SU-DHL-6 (cell line): ENCODE results near the gene LCN9.
"Not testable (repeated sequence)": the region's sequence is repeated elsewhere in the genome, so short reads cannot be mapped to it uniquely, and the experiment has no call there.

Source experiments
- H2AFZ ChIP-seq: fragments of 200-600 bp; sonication (generic); 2 replicates; pipeline ENCODE4 v1.6.1; 2014; ENCODE audit warnings: low read depth, mild to moderate bottlenecking, moderate library complexity, mixed read lengths, antibody characterized with exemption, low read length; ENCODE audit not compliant: severe bottlenecking
- H3F3A ChIP-seq: fragments of 200-600 bp; shearing (Covaris generic); 2 replicates; pipeline ENCODE4 v1.6.0; 2016; ENCODE audit warnings: antibody characterized with exemption, mild to moderate bottlenecking; ENCODE audit not compliant: insufficient read depth
- H3K27ac ChIP-seq: fragments of 200-600 bp; sonication (generic); 2 replicates; pipeline ENCODE4 v1.5.1; 2016; ENCODE audit warnings: low read depth, mild to moderate bottlenecking, low read length, moderate library complexity, mixed read lengths
- H3K27me3 ChIP-seq: fragments of 200-600 bp; sonication (generic), shearing (Covaris generic); 2 replicates; pipeline ENCODE4 v1.6.0; 2014; ENCODE audit warnings: mild to moderate bottlenecking, low read length
- H3K36me3 ChIP-seq: fragments of 200-600 bp; sonication (generic); 2 replicates; pipeline ENCODE4 v1.6.1; 2014; ENCODE audit warnings: mild to moderate bottlenecking, low read length, mixed read lengths
- H3K4me2 ChIP-seq: fragments of 300-600, 200-600 bp; shearing (Covaris generic), sonication (generic); 2 replicates; pipeline ENCODE4 v1.6.0; 2014; ENCODE audit warnings: low read length, low read depth, mild to moderate bottlenecking; ENCODE audit not compliant: poor library complexity, severe bottlenecking
- H3K4me3 ChIP-seq: fragments of 200-600 bp; sonication (generic); 2 replicates; pipeline ENCODE4 v1.5.1; 2014; ENCODE audit warnings: antibody characterized with exemption, low read length, mild to moderate bottlenecking, mixed read lengths; ENCODE audit not compliant: insufficient read depth, poor library complexity, severe bottlenecking
- H3K79me2 ChIP-seq: fragments of 200-600 bp; sonication (generic); 2 replicates; pipeline ENCODE4 v1.6.1; 2014; ENCODE audit warnings: mild to moderate bottlenecking, low read length, moderate library complexity; ENCODE audit not compliant: insufficient read depth
- H3K9ac ChIP-seq: fragments of 200-600 bp; sonication (generic); 2 replicates; pipeline ENCODE4 v1.7.0; 2014; ENCODE audit warnings: mild to moderate bottlenecking, low read length
- H3K9me2 ChIP-seq: fragments of 200-600 bp; sonication (generic); replicated peaks from 2 replicates; pipeline ENCODE4 v1.6.1; 2014; ENCODE audit warnings: low read length; ENCODE audit not compliant: insufficient read depth
- H3K9me3 ChIP-seq: fragments of 200-600 bp; sonication (generic); 2 replicates; pipeline ENCODE4 v1.6.1; 2014; ENCODE audit warnings: low read length, mixed read lengths; ENCODE audit not compliant: insufficient read depth
- H4K20me1 ChIP-seq: fragments of 200-600 bp; sonication (generic); 2 replicates; pipeline ENCODE4 v1.6.1; 2014; ENCODE audit warnings: low read depth, mild to moderate bottlenecking, antibody characterized with exemption, low read length, moderate library complexity, mixed read lengths
- CTCF ChIP-seq: fragments of 200-600 bp; sonication (generic); IDR thresholded peaks from one replicate; pipeline ENCODE4 v1.5.1; 2017; ENCODE audit warnings: antibody characterized with exemption, mild to moderate bottlenecking, low read length, moderate library complexity; ENCODE audit not compliant: insufficient read depth, poor library complexity, severe bottlenecking
- EZH2phosphoT487 ChIP-seq: fragments of 200-600 bp; sonication (generic), shearing (Covaris generic); conservative IDR thresholded peaks from 2 replicates; pipeline ENCODE4 v1.6.1; 2018; ENCODE audit warnings: mild to moderate bottlenecking, antibody characterized with exemption, low read length, moderate library complexity, mixed read lengths

The LCN9 gene

GRCh38 chr9:135669616-135670285, 6.6 kb downstream of the LCN9 start:
- H3K4me2 ChIP-seq = no peak overlapping the region
- H3K9me2 ChIP-seq = no peaks in the 10 kb centered on the region
- no peaks in the 10 kb centered on the region for H3K36me3 ChIP-seq
- no peaks in the 10 kb centered on the region for H4K20me1 ChIP-seq
- H3K27ac ChIP-seq = no peak overlapping the region
- TF ChIP-seq EZH2phosphoT487 (no peak), CTCF (no peak)
- H2AFZ ChIP-seq = no peak overlapping the region
- H3K9me3 ChIP-seq = no peaks in the 10 kb centered on the region
- no peaks in the 10 kb centered on the region for H3K79me2 ChIP-seq
- H3K4me3 ChIP-seq = no peak overlapping the region
- H3K9ac ChIP-seq = no peak overlapping the region
- H3K27me3 ChIP-seq = no peaks in the 10 kb centered on the region
- H3F3A ChIP-seq = no peaks in the 10 kb centered on the region

GRCh38 chr9:135670721-135671590, 7.8 kb downstream of the LCN9 start:
- no peak overlapping the region for H3K9ac ChIP-seq
- no peaks in the 10 kb centered on the region for H4K20me1 ChIP-seq
- no peaks in the 10 kb centered on the region for H3K9me3 ChIP-seq
- H2AFZ ChIP-seq = no peak overlapping the region
- H3K9me2 ChIP-seq = no peaks in the 10 kb centered on the region
- H3F3A ChIP-seq = no peaks in the 10 kb centered on the region
- H3K36me3 ChIP-seq = no peaks in the 10 kb centered on the region
- H3K4me2 ChIP-seq = no peak overlapping the region
- no peaks in the 10 kb centered on the region for H3K79me2 ChIP-seq
- no peak overlapping the region for H3K4me3 ChIP-seq
- TF ChIP-seq CTCF = no peak
- H3K27me3 ChIP-seq = no peaks in the 10 kb centered on the region
- no peak overlapping the region for H3K27ac ChIP-seq

- H3K36me3 ChIP-seq = no peaks in the 10 kb centered on the region
- no peak overlapping the region for H3K9ac ChIP-seq
- no peaks in the 10 kb centered on the region for H4K20me1 ChIP-seq
- H3K4me2 ChIP-seq = no peak overlapping the region
- no peaks in the 10 kb centered on the region for H3F3A ChIP-seq
- H3K27me3 ChIP-seq = no peaks in the 10 kb centered on the region
- no peaks in the 10 kb centered on the region for H3K79me2 ChIP-seq
- no peak overlapping the region for H3K27ac ChIP-seq
- TF ChIP-seq EZH2phosphoT487 = no peak
- no peak overlapping the region for H2AFZ ChIP-seq
- no peaks in the 10 kb centered on the region for H3K9me3 ChIP-seq
- H3K4me3 ChIP-seq = no peak overlapping the region
- H3K9me2 ChIP-seq = no peaks in the 10 kb centered on the region
Observed at GRCh38 chr9:135671591-135672041, 8.5 kb downstream of the LCN9 start.

GRCh38 chr9:135672786-135673185, 9.7 kb downstream of the LCN9 start:
- not testable (repeated sequence) for H3K79me2 ChIP-seq, H3K27me3 ChIP-seq, H2AFZ ChIP-seq, H4K20me1 ChIP-seq, H3K27ac ChIP-seq, H3K36me3 ChIP-seq, H3K4me3 ChIP-seq, H3K9me3 ChIP-seq, H3K4me2 ChIP-seq, H3F3A ChIP-seq, H3K9me2 ChIP-seq, H3K9ac ChIP-seq
